ENCODE measurements around the gene LMOD3. TPM values are rescaled to one million over a fixed set of nuclear protein-coding genes. Genes with fewer than 3 reads are reported as not detected.

The LMOD3 gene
- total RNA-seq, 1 donor = not detected

- no peak for DNase-seq (ENCODE audit: low read depth)
- no peak overlapping the region for H3K4me3 ChIP-seq (ENCODE audit: low read depth, low read length)
- no peak for TF ChIP-seq CTCF (IDR thresholded peaks at IDR 0.05; ENCODE audit: insufficient read depth, low read length)
Measured at GRCh38 chr3:69119681-69120080, 2.7 kb downstream of the LMOD3 start.

- no peak for TF ChIP-seq CTCF (IDR thresholded peaks at IDR 0.05; ENCODE audit: insufficient read depth, low read length)
- DNase-seq (ENCODE audit: low read depth) = no peak
- H3K4me3 ChIP-seq (ENCODE audit: low read depth, low read length) = no peak overlapping the region
Measured at GRCh38 chr3:69119138-69119537, 3.3 kb downstream of the LMOD3 start.

GRCh38 chr3:69118555-69118954 is 3.8 kb downstream of the LMOD3 start:
- DNase-seq (ENCODE audit: low read depth) = no peak
- H3K4me3 ChIP-seq (ENCODE audit: low read depth, low read length) = no peak overlapping the region
- TF ChIP-seq CTCF (IDR thresholded peaks at IDR 0.05; ENCODE audit: insufficient read depth, low read length) = no peak

GRCh38 chr3:69116897-69117296 is 5.5 kb downstream of the LMOD3 start:
- H3K4me3 ChIP-seq (ENCODE audit: low read depth, low read length) = no peak overlapping the region
- no peak for DNase-seq (ENCODE audit: low read depth)
- TF ChIP-seq CTCF (IDR thresholded peaks at IDR 0.05; ENCODE audit: insufficient read depth, low read length) = no peak

GRCh38 chr3:69116162-69116561 is 6.2 kb downstream of the LMOD3 start:
- no peak overlapping the region for H3K4me3 ChIP-seq (ENCODE audit: low read depth, low read length)
- DNase-seq (ENCODE audit: low read depth) = no peak
- no peak for TF ChIP-seq CTCF (IDR thresholded peaks at IDR 0.05; ENCODE audit: insufficient read depth, low read length)

GRCh38 chr3:69115731-69116130 is 6.7 kb downstream of the LMOD3 start:
- TF ChIP-seq CTCF (IDR thresholded peaks at IDR 0.05; ENCODE audit: insufficient read depth, low read length) = no peak
- peak; percentile 64 for DNase-seq (ENCODE audit: low read depth)

GRCh38 chr3:69113536-69113935 is 8.9 kb downstream of the LMOD3 start:
- no peak overlapping the region for H3K4me3 ChIP-seq (ENCODE audit: low read depth, low read length)
- peak; percentile 63 for DNase-seq (ENCODE audit: low read depth)
- TF ChIP-seq CTCF (IDR thresholded peaks at IDR 0.05; ENCODE audit: insufficient read depth, low read length) = no peak

More at GRCh38 chr3:69115731-69116130, 6.7 kb downstream of the LMOD3 start:
- H3K4me3 ChIP-seq (ENCODE audit: low read depth, low read length) = no peak overlapping the region
